Fibroblast of mammary gland (primary cell): ENCODE measurements around the gene ADPGK.
A peak's percentile ranks its signal among the peaks of the same experiment; 100 is the strongest.

Source experiments
- DNase-seq: peaks from one replicate; pipeline ENCODE4 v3.0.0-alpha.2; 2010; ENCODE audit warnings: low read depth
- H3K4me3 ChIP-seq: 2 replicates; pipeline ENCODE4 v1.5.1; 2011; ENCODE audit warnings: low read depth, mild to moderate bottlenecking, low read length, moderate library complexity; ENCODE audit not compliant: control insufficient read depth
- TF ChIP-seq, protein P1 (sequence below): conservative IDR thresholded peaks from 2 replicates; pipeline ENCODE4 v1.5.1; 2011; ENCODE audit warnings: low read depth, low read length, inconsistent platforms; ENCODE audit not compliant: control insufficient read depth, insufficient read depth

The ADPGK gene

DNA sequence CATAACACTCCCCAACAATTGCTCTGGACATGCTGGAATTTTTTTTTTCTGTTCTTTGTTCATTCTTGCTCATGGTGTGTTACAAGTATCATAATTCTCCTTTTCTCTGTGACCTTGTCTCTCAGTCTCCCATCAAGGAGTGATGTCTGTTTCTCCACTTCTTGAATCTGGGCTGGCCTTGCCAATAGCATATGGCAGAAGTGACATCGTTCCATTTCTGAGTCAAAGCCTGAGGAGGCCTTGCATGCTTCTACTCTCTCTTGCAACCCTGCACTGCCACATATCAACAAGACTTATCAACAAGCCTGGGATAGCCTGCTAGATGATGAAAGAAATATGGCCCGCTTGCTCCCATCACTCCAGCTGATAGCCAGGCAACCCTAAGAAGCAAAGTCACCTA is 8.9 kb upstream of the ADPGK start:
- no peak overlapping the region for H3K4me3 ChIP-seq
- no peak for DNase-seq
- TF ChIP-seq, protein P1, sequence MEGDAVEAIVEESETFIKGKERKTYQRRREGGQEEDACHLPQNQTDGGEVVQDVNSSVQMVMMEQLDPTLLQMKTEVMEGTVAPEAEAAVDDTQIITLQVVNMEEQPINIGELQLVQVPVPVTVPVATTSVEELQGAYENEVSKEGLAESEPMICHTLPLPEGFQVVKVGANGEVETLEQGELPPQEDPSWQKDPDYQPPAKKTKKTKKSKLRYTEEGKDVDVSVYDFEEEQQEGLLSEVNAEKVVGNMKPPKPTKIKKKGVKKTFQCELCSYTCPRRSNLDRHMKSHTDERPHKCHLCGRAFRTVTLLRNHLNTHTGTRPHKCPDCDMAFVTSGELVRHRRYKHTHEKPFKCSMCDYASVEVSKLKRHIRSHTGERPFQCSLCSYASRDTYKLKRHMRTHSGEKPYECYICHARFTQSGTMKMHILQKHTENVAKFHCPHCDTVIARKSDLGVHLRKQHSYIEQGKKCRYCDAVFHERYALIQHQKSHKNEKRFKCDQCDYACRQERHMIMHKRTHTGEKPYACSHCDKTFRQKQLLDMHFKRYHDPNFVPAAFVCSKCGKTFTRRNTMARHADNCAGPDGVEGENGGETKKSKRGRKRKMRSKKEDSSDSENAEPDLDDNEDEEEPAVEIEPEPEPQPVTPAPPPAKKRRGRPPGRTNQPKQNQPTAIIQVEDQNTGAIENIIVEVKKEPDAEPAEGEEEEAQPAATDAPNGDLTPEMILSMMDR: no peak

DNA sequence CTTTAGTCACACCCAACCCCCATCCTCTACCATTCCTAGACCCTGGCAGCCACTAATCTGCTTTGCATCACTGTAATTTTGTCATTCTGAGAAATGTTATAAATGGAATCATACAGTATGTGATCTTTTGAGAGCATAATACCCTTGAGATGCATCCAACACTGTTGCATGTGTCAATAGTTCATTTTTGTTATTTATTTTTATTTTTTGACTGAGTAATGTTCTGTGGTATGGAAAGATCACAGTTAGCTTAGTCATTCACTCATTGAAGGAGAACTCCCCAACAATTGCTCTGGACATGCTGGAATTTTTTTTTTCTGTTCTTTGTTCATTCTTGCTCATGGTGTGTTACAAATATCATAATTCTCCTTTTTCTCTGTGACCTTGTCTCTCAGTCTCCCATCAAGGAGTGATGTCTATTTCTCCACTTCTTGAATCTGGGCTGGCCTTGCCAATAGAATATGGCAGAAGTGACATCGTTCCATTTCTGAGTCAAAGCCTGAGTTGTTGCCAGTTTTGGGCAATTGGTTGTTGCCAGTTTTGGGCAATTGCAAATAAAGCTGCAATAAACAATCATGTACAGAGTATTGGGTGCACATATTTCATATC is 6.8 kb upstream of the ADPGK start:
- DNase-seq: peak; percentile 59
- H3K4me3 ChIP-seq: no peak overlapping the region
- TF ChIP-seq, protein P1: no peak

DNA sequence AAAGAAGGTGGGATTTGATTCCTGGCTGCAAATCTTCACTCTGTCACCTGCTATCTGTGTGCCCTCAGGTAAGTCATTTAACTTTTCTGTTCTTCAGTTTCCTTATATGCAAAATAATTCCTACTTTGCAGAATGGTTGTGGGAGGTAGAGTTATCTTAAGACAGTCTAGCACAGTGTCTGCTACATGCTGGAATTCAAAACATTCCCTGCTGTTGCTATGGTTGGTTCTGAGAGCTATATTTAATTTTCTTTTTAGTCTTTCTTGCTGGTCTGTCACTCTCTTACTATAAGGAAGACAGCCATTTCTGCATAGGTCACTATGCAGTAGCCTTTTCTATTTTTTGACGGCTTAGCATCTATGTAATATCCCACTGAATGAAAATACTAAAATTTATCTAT is 4.0 kb upstream of the ADPGK start:
- TF ChIP-seq, protein P1: no peak
- no peak overlapping the region for H3K4me3 ChIP-seq

DNA sequence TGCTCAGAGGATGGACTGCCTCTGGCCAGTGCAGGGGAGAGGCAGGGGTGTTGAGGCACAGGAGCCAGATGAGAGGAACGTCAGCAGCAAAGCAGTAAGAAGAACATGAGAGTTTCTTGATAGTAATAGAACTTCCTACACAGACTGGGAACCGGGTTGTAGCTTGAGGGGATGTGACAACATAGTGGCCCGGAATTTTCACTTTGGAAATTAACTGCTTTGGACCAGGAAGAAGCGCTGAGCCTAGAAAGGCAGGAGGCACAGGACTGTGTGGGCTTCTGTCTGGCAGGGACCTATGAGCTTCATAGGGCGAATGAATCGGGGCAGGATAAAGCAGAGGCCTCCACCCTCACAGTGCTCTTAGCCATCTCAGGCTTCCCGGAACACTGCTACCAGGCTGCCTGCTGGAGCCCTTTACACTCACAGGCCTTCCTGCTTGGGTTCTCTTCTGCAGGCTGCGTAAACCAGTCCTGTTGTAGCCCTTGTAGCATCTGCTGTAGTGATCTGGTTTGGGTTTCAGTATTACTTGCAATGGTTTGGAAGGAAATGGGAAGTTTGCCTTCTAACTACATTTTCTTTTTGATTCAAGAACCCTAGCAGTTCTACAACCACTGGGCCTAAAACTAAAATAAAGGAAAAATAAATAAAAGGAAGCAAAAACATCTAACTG is 3.3 kb upstream of the ADPGK start:
- no peak overlapping the region for H3K4me3 ChIP-seq
- TF ChIP-seq, protein P1: no peak
- no peak for DNase-seq

More for the DNA sequence above, 4.0 kb upstream of the ADPGK start:
- DNase-seq: no peak

DNA sequence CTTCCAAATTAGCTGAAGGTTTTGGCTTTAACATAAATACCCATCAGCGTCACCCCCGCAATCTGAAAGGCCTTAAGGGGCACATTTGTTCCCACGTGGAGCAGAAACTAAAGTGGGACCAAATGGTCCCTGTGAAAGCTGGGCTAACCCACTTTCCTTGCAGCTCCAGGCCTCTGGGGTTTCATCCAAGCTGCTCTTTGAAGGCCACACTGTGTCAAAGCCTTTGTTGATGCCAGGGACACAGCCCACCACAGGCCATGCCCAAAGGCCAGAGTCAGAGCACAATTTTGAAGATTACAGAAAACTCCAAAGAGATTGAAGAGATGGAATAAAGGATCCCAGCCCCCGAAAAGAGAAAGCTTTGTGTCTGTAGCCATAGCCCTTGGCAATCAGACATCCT is 2.7 kb upstream of the ADPGK start:
- TF ChIP-seq, protein P1: no peak
- DNase-seq: no peak
- no peak overlapping the region for H3K4me3 ChIP-seq

DNA sequence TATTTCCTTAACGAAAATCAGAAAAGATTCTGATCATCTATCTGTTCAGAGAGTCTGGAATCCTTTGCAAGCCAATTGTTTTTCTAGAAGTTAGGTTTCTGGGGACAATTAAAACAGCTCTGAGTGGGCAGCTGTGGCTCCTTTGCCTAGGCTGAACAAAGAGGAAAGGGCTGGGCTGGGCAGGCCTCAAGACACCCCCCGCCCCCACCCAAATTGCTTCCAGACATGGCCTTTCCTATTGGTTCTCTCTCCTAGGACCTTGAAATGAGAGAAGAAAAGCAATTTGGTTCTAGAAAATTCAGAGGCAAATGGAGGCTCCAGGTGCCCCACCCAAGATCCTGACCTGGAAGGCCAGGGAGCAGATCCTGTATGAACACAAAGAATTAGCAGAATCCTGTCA is 2.3 kb upstream of the ADPGK start:
- TF ChIP-seq, protein P1: no peak
- no peak overlapping the region for H3K4me3 ChIP-seq
- DNase-seq: no peak
